ENCODE data around the gene NSG1. TPM values are rescaled to one million over a fixed set of nuclear protein-coding genes. Genes with fewer than 3 reads are reported as not detected.

Gene NSG1
- total RNA-seq, 3 donors from 2014 or later: 1.2 to 7.9 (median 3.3) TPM

- DNase-seq (no peak), ATAC-seq (no peak)
- Histone ChIP-seq H3K9me3 (no peaks in the 10 kb centered on the region), H3K4me3 (no peak overlapping the region), H3K4me1 (ENCODE audit: low read depth) (no peaks in the 10 kb centered on the region), H3K36me3 (ENCODE audit: low read depth) (no peaks in the 10 kb centered on the region)
- TF ChIP-seq, protein P1, sequence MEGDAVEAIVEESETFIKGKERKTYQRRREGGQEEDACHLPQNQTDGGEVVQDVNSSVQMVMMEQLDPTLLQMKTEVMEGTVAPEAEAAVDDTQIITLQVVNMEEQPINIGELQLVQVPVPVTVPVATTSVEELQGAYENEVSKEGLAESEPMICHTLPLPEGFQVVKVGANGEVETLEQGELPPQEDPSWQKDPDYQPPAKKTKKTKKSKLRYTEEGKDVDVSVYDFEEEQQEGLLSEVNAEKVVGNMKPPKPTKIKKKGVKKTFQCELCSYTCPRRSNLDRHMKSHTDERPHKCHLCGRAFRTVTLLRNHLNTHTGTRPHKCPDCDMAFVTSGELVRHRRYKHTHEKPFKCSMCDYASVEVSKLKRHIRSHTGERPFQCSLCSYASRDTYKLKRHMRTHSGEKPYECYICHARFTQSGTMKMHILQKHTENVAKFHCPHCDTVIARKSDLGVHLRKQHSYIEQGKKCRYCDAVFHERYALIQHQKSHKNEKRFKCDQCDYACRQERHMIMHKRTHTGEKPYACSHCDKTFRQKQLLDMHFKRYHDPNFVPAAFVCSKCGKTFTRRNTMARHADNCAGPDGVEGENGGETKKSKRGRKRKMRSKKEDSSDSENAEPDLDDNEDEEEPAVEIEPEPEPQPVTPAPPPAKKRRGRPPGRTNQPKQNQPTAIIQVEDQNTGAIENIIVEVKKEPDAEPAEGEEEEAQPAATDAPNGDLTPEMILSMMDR (IDR thresholded peaks at IDR 0.05): no peak
- intact Hi-C loops (cut with DNase I, micrococcal nuclease): no loop called here
Observed at GRCh38 chr4:4377191-4377590, 9.7 kb upstream of the NSG1 start.

- ATAC-seq (no peak), DNase-seq (no peak)
- intact Hi-C loops (cut with DNase I, micrococcal nuclease): no loop called here
- no peak overlapping the region for H3K4me3 ChIP-seq
- no peaks in the 10 kb centered on the region for H3K9me3 ChIP-seq
- H3K36me3 ChIP-seq (ENCODE audit: low read depth): no peaks in the 10 kb centered on the region
- TF ChIP-seq, protein P1 (IDR thresholded peaks at IDR 0.05): no peak
- no peaks in the 10 kb centered on the region for H3K4me1 ChIP-seq (ENCODE audit: low read depth)
Observed at GRCh38 chr4:4377732-4378460, 9.0 kb upstream of the NSG1 start.

- DNase-seq: no peak
- no peaks in the 10 kb centered on the region for H3K36me3 ChIP-seq (ENCODE audit: low read depth)
- H3K4me1 ChIP-seq (ENCODE audit: low read depth): no peaks in the 10 kb centered on the region
- intact Hi-C loops (cut with DNase I, micrococcal nuclease): no loop called here
- H3K9me3 ChIP-seq: no peaks in the 10 kb centered on the region
- H3K4me3 ChIP-seq: no peak overlapping the region
- no peak for ATAC-seq
- TF ChIP-seq, protein P1 (IDR thresholded peaks at IDR 0.05): no peak
Observed at GRCh38 chr4:4379540-4380087, 7.3 kb upstream of the NSG1 start.

DNA sequence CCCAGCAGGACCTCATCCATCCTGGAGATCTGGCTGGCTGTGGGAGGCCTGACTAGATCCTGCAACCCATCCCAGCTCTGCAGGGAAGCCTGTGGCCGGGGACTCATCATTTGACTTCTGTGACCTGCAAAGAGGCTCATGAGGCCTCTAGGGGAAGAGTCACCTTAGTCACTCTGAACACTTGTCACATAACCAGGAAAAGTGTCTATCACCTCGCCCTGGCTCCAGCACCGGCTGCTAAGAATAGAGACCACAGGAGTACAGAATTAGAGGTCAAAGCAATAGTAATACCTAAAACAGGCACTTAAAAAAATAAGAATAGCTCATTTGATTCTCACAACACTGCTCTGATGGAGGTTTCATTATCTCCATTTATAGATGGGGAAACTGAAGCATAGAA is 3.8 kb upstream of the NSG1 start:
- H3K4me1 ChIP-seq (ENCODE audit: low read depth): peaks cover 17% of the 10 kb centered on the region
- no peak overlapping the region for H3K4me3 ChIP-seq
- DNase-seq (no peak), ATAC-seq (no peak)
- H3K9me3 ChIP-seq: no peaks in the 10 kb centered on the region
- intact Hi-C loops (cut with DNase I, micrococcal nuclease): no loop called here
- TF ChIP-seq, protein P1 (IDR thresholded peaks at IDR 0.05): no peak
- H3K36me3 ChIP-seq (ENCODE audit: low read depth): no peaks in the 10 kb centered on the region

- H3K4me1 ChIP-seq (ENCODE audit: low read depth): peaks cover 17% of the 10 kb centered on the region
- no peaks in the 10 kb centered on the region for H3K36me3 ChIP-seq (ENCODE audit: low read depth)
- intact Hi-C loops (cut with DNase I, micrococcal nuclease): no loop called here
- H3K9me3 ChIP-seq: no peaks in the 10 kb centered on the region
- TF ChIP-seq, protein P1 (IDR thresholded peaks at IDR 0.05): no peak
- no peak for DNase-seq
- H3K4me3 ChIP-seq: no peak overlapping the region
- ATAC-seq: no peak
Observed at GRCh38 chr4:4384837-4385236, 2.1 kb upstream of the NSG1 start.

Measured in mucosa of descending colon (tissue), 3 donors.